Measurements from ENCODE around the gene CROCC2. TPM values are rescaled to one million over a fixed set of nuclear protein-coding genes. Genes with fewer than 3 reads are reported as not detected.

CROCC2 gene
- total RNA-seq, 4 donors from 2014 or later, result 0.06 to 0.12 TPM; not detected in 2

- no peak for TF ChIP-seq CTCF (IDR thresholded peaks at IDR 0.05)
- no peak for ATAC-seq (ENCODE audit: low FRiP score)
Measured at GRCh38 chr2:240903191-240904060, 2.7 kb upstream of the CROCC2 start.

GRCh38 chr2:240904216-240905175 lies 1.6 kb upstream of the CROCC2 start:
- TF ChIP-seq CTCF (IDR thresholded peaks at IDR 0.05), result no peak
- DNase-seq (ENCODE audit: low spot score) (no peak), ATAC-seq (ENCODE audit: low FRiP score) (no peak)

More at GRCh38 chr2:240903191-240904060, 2.7 kb upstream of the CROCC2 start:
- DNase-seq (ENCODE audit: low spot score), result no peak

- DNase-seq (ENCODE audit: low spot score) (no peak), ATAC-seq (ENCODE audit: low FRiP score) (no peak)
- TF ChIP-seq CTCF (IDR thresholded peaks at IDR 0.05), result no peak
Measured at GRCh38 chr2:240905176-240905781, 857 bp upstream of the CROCC2 start.

GRCh38 chr2:240906911-240907590 lies 915 bp downstream of the CROCC2 start:
- ATAC-seq (ENCODE audit: low FRiP score), result no peak
- no peak for TF ChIP-seq CTCF (IDR thresholded peaks at IDR 0.05)

GRCh38 chr2:240909216-240909974 lies 3.3 kb downstream of the CROCC2 start:
- ATAC-seq (ENCODE audit: low FRiP score) (no peak), DNase-seq (ENCODE audit: low spot score) (no peak)
- no peak for TF ChIP-seq CTCF (IDR thresholded peaks at IDR 0.05)

More at GRCh38 chr2:240906911-240907590, 915 bp downstream of the CROCC2 start:
- no peak for DNase-seq (ENCODE audit: low spot score)

Data from omental fat pad (tissue), 4 donors.